D721Med (cell line): Measurements from ENCODE around the gene MALT1.
"Not testable (repeated sequence)": the region's sequence is repeated elsewhere in the genome, so short reads cannot be mapped to it uniquely, and the experiment has no call there.

Source experiments
- DNase-seq: peaks from one replicate; pipeline ENCODE4 v3.0.0; 2011; ENCODE audit warnings: low spot score; ENCODE audit not compliant: insufficient read length
- FAIRE-seq: peaks from 2 replicates; lab custom pipeline; 2011; peaks lifted over from hg19 to GRCh38; lab: Jason Lieb, UNC
- TF ChIP-seq, protein P1 (sequence below): IDR thresholded peaks from 2 replicates; pipeline ENCODE4 v1.5.1; 2012; ENCODE audit warnings: mild to moderate bottlenecking, control low read depth; ENCODE audit not compliant: insufficient read depth; ENCODE audit errors: missing control alignments

Gene MALT1

DNA sequence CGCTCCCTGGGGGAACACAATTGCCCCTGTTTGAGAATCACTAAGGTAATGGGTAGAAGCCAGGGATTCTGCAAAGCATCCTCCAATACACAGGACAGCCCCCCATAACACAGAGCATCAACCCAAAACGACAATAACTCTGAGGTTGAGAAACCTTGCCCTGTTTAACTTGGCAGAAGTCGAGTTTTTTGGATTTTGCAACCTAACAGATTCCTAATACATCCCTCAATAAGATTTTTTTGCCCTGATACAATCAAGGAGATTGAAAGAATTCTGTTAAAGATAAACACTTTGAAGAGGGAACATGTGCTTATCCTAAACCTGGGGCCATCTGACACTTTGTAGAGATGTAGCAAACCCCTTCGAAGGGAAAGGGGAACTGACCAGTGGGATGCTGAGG, 100.9 kb downstream of the MALT1 start:
- peak; percentile 61 for FAIRE-seq
- TF ChIP-seq, protein P1, sequence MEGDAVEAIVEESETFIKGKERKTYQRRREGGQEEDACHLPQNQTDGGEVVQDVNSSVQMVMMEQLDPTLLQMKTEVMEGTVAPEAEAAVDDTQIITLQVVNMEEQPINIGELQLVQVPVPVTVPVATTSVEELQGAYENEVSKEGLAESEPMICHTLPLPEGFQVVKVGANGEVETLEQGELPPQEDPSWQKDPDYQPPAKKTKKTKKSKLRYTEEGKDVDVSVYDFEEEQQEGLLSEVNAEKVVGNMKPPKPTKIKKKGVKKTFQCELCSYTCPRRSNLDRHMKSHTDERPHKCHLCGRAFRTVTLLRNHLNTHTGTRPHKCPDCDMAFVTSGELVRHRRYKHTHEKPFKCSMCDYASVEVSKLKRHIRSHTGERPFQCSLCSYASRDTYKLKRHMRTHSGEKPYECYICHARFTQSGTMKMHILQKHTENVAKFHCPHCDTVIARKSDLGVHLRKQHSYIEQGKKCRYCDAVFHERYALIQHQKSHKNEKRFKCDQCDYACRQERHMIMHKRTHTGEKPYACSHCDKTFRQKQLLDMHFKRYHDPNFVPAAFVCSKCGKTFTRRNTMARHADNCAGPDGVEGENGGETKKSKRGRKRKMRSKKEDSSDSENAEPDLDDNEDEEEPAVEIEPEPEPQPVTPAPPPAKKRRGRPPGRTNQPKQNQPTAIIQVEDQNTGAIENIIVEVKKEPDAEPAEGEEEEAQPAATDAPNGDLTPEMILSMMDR = no peak
- no peak for DNase-seq

DNA sequence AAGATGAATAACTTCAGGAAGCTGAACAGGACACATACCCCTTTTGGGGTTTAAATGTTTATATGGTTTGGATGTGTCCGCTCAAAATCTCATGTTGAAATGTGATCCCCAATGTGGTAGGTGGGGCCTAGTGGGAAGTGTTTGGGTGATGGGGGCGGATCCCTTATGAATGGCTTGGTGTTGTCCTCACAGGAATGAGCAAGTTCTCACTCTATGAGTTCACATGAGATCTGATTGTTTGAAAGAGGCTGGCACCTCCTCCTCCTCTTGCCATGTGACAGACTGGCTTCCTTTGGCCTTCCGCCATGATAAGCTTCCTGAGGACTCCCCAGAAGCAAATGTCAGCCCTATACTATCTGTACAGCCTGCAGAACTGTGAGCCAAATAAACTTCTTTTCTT, 104.8 kb downstream of the MALT1 start:
- FAIRE-seq (peak; percentile 80), DNase-seq (no peak)
- TF ChIP-seq, protein P1 = no peak

DNA sequence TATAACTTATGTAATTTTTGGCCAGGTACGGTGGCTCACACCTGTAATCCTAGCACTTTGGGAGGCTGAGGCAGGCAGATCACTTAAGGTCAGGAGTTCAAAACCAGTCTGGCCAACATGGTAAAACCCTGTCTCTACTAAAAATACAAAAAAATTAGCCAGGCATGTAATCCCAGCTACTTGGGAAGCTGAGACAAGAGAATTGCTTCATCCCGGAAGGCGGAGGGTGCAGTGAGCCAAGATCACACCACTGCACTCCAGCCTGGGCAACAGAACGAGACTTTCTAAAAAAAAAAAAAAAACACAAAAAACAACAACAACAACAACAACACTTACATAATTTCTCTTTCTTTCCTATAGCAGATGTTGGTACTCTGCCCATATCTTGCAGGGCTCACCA, 105.3 kb downstream of the MALT1 start:
- FAIRE-seq, DNase-seq: not testable (repeated sequence)

DNA sequence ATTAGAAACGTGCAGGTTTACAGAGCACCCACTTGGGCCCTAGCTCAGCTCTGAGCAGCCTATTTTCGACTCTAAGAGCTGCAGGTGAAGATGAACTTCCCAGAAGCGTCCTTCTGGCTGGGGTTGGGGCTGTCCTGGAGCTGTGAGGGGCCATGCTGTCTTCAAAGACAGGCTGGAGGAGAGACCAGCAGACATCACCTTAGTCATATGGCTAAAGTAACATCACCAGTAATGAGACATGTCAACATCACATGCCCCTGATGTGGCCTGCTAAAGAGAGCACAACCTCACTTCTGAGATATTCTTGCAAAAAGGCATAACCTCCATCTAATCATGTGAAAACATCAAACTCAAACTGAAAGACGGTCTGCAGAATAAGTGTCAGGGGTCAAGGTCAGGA, 106.2 kb downstream of the MALT1 start:
- TF ChIP-seq, protein P1 = no peak
- no peak for DNase-seq
- FAIRE-seq = peak; percentile 85

DNA sequence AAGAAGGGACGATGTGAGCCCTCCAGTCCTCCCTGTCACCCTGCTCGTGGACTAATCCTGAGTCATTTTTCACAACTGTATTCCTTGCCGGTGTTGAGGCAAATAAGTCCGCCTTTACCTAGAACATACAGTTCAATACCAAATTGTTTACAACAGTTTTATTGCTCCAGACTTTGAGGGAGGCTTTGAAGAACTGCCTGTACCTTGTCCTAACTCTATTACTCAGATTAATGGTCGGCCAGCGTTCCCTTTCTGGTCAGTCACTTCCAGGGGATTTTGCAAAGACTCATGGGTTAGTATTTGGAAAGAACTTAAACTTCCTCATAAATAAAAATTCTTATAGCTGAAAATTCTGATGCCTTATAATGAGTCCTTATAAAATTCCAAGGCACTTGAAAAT, 108.3 kb downstream of the MALT1 start:
- DNase-seq (no peak), FAIRE-seq (no peak)
- TF ChIP-seq, protein P1 = no peak

DNA sequence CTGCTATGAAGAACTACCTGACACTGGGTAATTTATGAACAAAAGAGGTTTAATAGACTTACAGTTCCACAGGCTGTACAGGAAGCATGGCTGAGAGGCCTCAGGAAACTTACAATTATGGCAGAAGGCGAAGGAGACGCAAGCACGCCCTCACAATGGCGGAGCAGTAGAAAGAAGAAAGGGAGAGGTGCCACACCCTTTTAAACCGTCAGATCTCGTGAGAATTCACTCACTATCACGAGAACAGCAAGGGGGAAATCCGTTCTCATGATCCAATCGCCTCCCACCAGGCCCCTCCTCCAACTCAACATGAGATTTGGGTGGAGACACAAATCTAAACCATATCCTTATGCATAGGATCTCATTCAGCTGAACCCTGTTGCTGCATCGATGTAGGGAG, 108.8 kb downstream of the MALT1 start:
- FAIRE-seq (no peak), DNase-seq (no peak)
- TF ChIP-seq, protein P1 = no peak

DNA sequence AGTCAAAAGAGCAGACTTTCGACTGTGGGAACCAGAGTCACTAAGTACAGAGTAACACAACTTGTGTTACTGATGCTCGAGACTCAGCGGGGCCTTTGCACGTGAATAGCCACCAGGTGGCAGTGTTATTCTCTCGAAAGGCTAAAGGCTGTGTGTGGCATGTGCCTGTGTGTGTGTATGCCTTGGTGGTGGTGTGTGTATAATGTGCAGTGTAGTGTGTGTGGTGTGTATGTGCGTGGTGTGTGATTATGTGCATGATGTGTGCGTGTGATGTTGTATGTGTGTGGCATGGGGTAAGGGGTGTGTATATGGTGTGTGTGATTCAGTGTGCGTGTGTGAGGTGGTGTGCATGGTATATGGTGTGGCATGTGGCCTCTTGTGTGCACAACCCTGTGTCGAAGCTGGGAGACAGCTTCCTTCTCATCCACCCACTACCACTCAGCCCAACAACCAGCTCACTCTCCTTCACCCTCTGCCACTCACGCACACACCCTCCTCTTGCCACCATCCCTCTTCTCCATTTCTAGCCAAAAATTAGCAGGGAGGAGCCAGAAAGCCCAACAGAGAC, 110.4 kb downstream of the MALT1 start:
- FAIRE-seq = peak; percentile 100
- DNase-seq = peak; percentile 98
- TF ChIP-seq, protein P1 = peak; percentile 96
